NCI-H146 treated with DMSO at 0.1 percent for 48 hours (cell line): ENCODE measurements around the gene SEC63.
"Not testable (repeated sequence)": the region's sequence is repeated elsewhere in the genome, so short reads cannot be mapped to it uniquely, and the experiment has no call there.

Experiments
- DNase-seq: peaks from one replicate; lab custom pipeline; 2025; ENCODE audit not compliant: unreplicated experiment; lab: John Stamatoyannopoulos, UW

SEC63 gene

DNA sequence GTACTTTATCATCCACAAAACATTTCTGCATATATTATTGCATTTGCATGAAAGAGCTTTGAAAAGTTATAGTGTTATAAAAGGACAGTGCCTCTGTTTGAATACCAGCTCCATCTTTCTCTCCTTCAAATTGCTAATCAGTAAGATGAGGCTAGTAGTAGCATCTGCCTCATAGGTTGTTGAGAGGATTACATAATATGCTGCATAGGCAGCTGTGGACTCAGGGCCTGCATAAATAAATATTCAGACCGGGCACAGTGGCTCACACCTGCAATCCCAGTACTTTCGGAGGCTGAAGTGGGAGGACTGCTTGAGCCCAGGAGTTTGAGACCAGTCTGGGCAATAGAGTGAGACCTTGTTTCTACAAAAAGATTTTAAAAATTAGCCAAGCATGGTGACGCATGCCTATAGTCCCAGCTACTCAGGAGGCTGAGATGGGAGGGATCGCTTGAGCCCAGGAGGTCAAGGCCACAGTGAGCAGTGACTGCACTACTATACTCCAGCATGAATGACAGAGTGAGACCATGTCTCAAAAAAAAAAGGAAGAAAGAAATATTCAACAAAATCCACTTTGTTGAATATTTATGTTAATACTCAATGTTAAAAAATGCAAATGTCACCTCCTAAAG is 18.3 kb upstream of the SEC63 start:
- no peak for DNase-seq

GRCh38 chr6:107973594-107973993 is 15.6 kb upstream of the SEC63 start:
- no peak for DNase-seq

GRCh38 chr6:107972413-107973096 is 14.5 kb upstream of the SEC63 start:
- no peak for DNase-seq

- no peak for DNase-seq
These were observed 13.2 kb upstream of the SEC63 start for GRCh38 chr6:107971181-107971580.

GRCh38 chr6:107970255-107970654 is 12.2 kb upstream of the SEC63 start:
- DNase-seq = no peak

DNA sequence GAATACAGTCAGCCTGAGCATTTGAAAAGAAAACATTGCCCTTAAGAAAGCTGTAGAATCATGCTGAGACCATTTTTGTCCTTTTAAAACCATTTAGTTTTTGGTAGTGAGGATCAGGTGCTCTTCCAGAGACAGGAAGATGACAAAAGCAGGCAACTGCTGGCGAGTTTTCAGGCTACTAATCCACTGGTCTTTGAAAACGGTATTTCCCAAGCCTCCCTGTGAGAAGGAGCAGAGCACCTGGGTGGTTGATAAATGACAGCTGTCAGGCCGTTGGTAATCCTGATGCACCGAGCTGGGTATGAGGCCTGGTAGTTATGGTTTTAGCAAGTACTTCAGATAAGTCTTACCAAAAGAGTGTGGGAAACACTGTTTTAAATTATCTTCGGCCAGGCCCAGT is 10.1 kb upstream of the SEC63 start:
- no peak for DNase-seq

DNA sequence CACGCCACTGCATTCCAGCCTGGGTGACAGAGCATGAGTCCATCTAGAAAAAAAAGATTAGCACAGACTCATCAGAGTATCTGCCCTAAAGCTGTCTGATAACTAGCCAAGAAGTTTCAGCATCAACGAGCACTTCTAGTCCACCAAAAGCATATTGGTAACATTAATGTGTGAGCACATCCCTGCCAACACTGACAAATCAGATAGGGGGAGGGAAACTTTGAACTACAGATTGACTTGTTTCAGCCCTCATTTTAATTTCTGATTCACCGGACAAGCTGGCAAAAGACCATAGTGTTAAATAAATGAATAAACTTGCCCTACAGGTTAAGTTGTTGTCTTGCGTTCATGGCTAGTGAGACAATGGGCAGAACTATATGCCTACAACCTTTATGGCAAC is 7.7 kb upstream of the SEC63 start:
- no peak for DNase-seq

DNA sequence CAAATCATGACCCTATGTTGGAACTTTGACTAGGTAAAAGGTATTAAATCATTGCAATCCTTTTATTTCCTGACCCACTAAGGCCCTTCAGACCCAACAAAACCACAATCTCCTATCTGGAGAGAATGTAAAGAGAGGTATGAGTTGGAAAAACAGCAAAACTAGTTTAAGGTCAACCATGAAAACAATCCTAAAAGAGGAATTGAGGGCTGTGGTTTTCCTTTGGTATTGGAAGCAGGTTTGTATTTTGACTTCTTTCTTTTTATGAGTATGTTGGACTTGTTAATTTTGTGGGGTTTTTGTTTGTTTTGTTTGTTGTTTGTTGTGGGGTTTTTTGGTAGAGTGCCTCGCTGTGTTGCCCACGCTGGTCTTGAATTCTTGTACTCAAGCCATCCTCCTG is 4.7 kb upstream of the SEC63 start:
- no peak for DNase-seq

GRCh38 chr6:107959392-107959791 is 1.4 kb upstream of the SEC63 start:
- no peak for DNase-seq

DNA sequence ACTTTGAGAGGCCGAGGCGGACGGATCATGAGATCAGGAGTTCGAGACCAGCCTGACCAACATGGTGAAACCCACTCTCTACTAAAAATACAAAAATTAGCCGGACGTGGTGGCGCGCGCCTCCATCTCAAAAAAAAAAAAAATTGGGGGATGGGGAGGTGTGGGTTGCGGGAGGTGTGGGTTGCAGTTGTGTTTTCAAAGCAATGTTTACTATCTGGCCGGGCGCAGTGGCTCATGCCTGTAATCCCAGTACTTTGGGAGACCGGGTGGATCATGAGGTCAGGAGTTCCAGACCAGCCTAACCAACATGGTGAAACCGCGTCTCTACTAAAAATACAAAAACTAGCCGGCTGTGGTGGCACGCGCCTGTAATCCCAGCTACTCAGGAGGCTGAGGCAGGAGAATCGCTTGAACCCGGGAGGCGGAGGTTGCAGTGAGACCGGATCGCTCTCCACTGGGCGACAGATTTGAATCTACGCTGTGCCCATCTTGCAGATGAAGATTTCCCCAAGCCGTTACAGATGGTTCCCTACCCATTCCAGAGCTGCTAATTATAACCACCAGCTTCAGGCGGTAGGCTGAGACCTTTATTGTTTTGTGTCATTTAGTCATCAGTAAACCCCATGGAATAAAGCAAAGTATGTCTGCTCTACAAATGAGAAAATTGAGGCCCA is 818 bp upstream of the SEC63 start:
- not testable (repeated sequence) for DNase-seq

GRCh38 chr6:107957308-107957908 is 600 bp downstream of the SEC63 start:
- DNase-seq = no peak

- DNase-seq = no peak
These were observed 1.3 kb downstream of the SEC63 start for GRCh38 chr6:107956586-107957307.

DNA sequence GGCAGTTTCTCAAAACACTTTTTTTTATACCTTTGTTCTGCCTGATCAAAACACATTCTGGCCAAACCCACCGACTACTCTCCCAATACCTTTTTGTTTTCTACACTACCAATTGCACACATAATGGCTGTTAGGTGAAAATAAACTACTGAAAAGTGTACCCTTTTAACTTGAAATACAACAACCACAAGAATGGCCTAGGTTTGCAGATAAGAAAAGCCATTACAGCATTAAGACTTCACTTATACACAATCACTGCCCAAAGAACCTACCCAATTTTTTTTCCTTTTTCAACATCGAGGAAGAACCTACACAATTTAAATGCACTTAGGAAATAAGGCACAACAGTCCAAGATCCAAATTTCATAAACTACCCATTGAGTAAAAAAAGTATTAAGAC is 1.8 kb downstream of the SEC63 start:
- DNase-seq = no peak

DNA sequence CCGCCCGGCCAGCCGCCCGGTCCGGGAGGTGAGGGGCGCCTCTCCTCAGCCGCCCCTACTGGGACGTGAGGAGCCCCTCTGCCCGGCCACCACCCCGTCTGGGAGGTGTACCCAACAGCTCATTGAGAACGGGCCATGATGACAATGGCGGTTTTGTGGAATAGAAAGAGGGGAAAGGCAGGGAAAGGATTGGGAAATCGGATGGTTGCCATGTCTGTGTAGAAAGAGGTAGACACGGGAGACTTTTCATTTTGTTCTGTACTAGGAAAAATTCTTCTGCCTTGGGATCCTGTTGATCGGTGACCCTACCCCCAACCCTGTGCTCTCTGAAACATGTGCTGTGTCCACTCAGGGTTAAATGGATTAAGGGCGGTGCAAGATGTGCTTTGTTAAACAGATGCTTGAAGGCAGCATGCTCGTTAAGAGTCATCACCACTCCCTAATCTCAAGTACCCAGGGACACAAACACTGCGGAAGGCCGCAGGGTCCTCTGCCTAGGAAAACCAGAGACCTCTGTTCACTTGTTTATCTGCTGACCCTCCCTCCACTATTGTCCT is 4.1 kb downstream of the SEC63 start:
- DNase-seq = not testable (repeated sequence)

GRCh38 chr6:107943626-107944439 is 14.2 kb downstream of the SEC63 start:
- no peak for DNase-seq

DNA sequence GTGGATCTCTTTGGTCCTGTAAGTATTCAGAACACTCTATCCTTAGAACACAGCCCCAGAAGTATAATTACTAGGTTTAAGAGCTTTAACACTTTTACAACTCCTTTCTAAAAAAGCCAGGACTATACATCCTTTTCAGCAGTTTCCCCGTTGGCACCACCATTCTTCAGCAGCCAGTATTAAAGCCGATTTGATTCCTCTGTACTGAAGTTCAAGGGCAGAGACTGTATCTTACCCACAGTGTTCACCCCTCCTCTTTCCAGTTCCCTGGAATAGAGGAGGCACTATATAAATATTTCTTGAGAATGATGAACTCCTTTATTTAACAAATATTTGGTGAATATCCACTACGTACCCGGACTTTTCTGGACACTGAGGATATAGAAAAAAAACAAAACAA is 15.9 kb downstream of the SEC63 start:
- no peak for DNase-seq

DNA sequence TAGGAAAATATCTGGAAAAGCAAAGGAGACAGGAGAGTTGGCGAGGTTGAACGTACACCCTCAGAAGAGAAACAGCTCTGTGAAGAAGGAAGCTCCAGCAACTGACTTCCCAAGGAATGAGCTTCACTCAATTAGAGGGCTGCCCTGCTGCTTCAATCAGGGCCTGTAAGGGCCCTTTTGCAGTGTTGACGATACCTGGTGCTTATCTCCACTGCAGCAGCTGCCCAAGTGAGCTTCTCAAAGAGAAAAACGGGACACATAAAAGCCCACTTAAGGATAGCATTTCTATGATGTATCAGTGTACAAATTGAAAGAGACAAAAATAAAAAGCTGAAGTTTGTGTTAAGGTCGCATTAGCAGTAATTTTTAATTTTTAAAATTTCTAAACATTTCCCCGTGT is 16.4 kb downstream of the SEC63 start:
- no peak for DNase-seq

DNA sequence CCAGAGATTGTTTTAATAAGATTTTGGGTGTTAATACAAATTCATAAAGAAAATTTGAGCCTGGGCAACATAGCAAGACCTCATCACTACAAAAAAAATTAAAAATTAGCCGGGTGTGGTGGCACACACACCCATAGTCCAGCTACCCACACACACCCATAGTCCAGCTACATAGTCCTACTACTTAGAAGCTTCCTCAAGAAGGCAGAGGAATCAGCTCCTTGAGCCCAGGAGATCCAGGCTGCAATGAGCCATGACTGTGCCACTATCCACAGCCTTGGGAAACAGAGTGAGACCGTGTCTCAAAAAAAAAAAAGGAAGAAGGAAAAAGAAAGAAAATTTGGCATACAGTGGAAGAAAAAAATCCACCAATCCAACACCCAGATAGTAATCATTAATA is 16.8 kb downstream of the SEC63 start:
- no peak for DNase-seq

GRCh38 chr6:107936910-107937292 is 21.1 kb downstream of the SEC63 start:
- DNase-seq = not testable (repeated sequence)
